AG20443 (cell line): ENCODE data around the gene ZFAND3.

Source experiments
- DNase-seq: peaks from one replicate; pipeline ENCODE4 v3.0.0; 2012; ENCODE audit warnings: low spot score, mixed read lengths

Gene ZFAND3

DNA sequence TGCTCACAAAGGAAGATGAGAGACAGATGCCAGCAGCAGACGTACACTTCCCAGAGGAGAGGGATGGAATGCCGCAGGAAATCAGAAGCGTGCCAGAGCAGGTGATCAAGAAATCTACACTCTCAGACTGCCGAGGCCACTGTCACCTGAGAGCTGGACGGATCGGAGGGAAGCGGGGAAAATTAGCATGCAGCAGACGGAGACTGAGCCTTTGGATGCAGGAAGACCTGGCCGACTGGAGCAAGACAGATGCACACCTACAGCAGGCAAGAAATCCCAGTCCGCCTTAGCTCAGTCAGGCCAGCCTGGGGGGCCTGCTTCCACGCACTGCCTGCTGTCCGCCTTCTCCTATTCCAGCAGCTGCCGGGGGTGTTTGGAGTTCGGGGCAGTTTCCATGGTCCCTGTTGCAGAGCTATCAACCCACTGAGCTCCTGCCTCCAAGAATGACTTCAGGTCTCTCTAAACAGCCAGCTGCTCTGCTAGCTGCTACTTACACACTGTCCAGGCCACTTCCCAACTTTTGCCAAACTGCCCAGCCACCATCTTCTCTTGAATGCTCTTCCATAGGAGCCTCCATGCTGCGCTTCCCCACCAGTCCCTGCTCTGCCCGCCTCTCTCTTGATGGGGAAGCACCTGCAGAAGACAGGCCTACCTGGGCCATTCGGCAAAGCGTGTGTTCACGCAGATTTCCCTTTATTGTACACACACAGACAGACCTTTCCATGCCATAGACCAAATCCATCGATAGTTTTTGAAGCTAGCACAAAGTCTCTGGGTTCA, 368.5 kb downstream of the ZFAND3 start:
- no peak for DNase-seq

DNA sequence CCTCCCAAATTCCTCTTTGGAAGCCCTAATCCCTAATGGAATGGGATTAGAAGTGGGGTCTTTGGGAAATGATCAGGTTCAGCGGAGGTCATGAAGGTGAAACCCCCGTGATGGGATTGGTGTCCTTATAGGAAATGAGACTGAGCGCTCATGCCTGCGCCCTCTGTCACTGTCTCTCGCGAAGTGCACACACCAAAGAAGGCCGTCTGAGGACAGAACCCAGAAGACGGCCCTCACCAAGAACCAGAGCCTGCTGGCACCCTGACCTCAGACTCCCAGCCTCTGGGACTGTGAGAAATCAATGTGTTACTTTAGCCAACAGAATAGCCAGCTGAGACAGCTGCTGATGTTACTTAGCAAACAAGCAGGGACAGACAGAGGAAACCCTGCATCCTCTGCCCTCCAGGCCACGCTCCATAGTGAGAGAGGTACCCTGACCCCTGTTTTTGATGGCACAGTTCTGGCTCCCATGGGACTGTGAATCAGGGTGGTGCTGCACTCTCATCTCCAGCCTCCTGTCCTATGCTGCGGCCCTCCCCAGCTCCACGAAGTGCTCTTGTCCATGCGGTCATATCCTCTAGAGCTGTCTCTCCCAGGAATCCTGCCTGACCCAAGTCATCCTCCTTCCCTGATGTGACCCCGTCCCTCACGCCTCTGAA, 369.3 kb downstream of the ZFAND3 start:
- no peak for DNase-seq

DNA sequence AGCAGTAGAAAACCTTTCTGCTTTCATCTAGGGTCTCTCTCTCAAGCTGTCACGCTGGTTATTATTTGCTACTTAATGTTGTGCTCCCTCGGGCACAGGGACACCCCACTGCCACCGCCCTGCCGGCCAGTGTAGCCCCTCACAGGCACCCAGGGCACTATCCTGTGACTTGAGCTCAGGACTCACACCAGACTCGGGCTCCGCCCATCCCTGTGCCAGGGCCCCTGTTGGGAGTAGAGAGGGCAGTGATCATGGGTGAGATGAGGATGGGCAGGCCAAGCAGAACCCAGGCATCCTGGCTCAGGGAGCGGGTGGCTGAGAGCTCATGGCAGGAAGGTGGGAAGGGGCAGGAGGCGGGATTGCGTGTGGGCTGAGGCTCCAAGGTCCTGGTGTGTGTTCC, 371.9 kb downstream of the ZFAND3 start:
- no peak for DNase-seq

DNA sequence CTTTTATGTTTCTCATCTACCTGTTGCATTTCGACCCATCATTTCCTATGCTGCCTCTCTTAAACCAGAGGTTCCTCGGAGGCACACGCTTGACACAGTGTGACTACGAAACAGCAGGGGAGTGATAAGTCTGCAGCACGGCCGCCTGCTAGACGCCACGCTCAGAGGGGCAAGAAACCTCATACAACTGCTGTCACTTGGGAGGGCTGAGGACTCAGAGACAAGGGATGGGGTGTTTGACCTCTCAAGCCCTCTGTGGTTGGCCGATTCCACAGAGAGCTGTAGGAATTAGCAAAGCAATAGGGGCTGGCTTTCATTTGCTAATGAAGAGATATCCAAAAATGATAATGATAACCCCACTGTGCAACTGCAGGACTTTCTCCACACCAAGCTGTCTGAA, 372.5 kb downstream of the ZFAND3 start:
- no peak for DNase-seq

DNA sequence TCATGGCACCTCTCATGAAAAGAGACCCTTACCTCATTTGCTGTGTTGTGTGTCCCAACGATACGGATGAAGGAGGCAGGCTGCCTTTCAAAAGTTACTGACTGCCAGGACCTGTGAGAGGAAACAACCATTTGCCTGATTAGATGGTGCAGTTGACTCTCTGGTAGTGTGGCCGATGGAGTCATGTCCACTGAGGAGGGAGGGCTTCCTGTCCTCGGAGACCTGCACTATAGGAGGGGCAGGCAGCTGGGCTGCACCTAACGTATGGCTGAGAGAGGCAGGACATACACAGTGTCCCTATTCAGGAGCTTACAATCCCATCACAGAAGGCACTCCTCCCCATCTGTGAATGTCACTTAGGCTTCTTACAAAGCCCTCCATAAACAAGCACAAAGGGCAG, 373.0 kb downstream of the ZFAND3 start:
- no peak for DNase-seq

DNA sequence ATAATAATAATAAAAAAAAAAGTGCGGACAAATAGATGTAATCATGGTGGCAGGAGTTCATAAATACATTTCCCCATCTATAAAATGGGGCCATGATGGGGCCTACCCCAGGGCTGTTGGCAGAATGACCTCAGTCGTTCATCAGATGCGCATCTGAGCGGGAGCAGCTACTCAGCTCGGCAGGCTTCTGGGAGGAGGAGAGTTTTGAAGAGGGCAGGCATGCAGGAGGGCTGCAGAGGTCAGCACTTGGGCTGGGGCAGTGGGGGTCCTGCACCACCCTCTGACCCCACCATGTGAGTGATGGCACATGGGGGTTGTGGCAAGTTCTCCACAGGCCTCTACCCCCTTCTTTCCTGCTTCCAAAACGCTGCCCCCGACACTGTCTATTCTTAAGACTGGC, 373.5 kb downstream of the ZFAND3 start:
- no peak for DNase-seq

DNA sequence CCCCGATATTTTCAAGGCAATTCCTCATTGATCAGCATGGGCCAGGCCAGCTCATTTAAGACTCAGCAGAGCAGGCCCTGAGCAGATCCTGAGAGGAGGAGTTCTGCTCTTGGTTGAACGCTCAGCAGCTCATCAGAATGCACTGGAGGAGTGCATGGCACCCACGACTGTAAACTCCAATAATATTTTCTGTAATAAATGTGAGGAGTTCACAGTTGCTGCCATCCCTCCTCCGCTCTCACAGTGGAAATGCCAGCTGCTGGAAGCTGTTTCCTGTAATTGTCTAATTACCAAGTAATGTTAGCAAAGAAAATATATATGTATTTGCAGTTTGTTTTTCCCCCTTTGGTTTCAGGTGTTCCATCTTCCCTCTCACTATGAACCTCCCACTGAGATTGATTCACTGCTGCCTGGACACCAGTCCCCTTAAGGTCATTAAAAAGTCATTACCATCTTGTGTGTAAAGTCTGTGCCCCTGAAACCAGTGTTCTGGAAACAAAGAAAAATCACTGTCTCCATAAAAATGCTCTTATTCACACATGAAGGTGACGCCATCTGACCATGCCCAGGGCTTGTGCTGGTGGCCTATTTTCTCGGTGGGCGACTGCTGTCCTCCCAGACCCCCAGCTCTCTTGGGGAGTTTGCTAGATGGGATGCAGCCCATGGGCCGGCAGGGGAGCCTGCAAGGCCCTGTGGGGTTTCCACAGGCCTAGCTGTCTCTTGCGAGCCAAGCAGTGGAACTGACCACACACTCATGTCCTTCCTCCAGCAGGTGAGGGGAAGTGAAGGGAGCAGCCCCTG, 374.2 kb downstream of the ZFAND3 start:
- no peak for DNase-seq

DNA sequence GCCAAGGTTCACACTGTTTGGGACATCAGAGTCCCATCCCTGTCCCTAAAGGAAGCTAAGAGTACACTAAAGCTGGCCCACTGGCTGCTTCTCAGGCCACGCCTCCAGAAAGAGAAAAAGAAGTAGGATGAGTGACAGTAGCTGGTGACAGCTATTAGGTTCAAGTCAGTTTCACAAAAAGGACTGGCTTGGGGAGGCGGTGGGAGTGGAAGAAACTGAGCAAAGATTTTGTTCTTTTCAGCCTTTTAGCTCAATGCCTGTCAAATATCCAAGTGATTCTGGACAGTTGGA, 374.7 kb downstream of the ZFAND3 start:
- no peak for DNase-seq

DNA sequence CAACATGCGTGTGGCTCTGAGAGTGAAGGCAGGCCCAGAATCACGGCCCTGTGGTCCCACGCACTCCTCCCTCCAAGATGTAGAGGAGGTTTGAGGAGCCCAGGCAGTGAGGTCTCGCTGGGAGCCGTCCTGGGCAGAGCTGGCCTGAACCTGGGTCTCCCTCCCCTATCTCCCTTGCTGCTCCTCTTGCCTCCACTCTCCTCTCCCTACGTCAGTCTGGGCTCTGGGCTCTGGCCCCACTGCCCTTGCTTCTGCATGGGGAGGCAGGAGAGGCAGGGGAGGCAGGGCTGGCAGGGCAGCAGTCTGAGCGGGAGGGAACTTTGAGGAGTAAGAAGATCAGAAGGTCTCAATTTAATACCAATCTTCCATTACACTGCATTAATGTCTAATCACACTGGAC, 375.1 kb downstream of the ZFAND3 start:
- DNase-seq, result no peak

DNA sequence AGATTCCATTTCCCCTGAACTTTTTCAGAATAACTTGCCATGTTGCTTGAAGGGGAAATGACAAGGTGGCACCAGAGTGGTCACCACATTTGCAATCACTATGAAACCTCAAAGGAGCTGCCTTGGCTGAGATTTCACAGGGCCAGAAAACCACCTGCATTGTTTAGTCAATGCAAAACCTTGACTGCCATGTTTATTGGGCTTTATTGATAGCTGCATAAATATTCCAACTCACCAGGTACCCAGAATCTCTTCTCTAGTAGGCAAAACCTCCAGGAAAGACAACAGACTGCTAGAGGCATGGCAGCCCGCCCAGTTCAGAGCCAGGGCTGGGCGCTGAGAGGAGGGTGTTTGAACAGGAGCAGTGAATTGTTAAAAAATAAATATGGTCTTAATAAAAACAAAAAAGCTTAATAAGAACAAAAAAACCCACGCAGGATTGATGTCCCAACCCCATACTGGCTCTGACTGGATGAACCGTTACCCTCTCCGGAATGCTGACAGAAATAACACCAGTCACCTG, 375.6 kb downstream of the ZFAND3 start:
- DNase-seq, result no peak

DNA sequence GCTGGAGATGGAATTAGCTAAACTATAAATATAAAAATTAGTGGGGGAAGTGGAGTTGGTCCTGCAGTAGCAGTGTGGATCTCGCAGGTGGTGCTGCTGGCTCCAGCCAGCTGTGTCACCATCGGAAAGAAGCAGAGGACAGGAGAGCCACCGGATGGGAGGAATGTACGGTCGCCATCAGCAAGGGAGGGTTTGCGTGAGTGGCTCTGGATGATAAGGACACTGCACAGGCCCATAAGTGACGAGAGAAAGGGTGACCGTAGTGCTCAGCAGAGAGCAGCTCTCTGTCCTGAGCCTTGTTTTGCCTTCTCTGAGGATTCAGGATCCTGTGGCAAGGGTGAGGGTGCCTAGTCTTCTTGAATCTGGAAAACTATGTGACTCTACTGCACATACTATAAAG, 378.7 kb downstream of the ZFAND3 start:
- no peak for DNase-seq
